HepG2 (cell line): ENCODE data around the gene RHOBTB1. TPM values are rescaled to one million over a fixed set of nuclear protein-coding genes. Genes with fewer than 3 reads are reported as not detected.

Experiments used
- CREB3 ChIP-seq: sonication (generic); formaldehyde crosslinking; IDR thresholded peaks from 2 replicates; pipeline ENCODE4 v1.5.0; 2020; ENCODE audit warnings: missing genetic modification reagents
- CREM ChIP-seq, 2 experiments: sonication (generic) in 1 of 2; formaldehyde crosslinking in 1 of 2; IDR thresholded peaks; 2 replicates each; pipeline versions ENCODE4 v1.4.0 to v1.6.1; 2016 to 2020; ENCODE audit warnings: antibody characterized with exemption in 1 of 2, mild to moderate bottlenecking in 1 of 2, missing genetic modification reagents in 1 of 2
- KDM6A ChIP-seq: IDR thresholded peaks from 2 replicates; pipeline ENCODE4 v1.6.1; 2016; ENCODE audit warnings: low read depth
- MIER2 ChIP-seq: IDR thresholded peaks from 2 replicates; pipeline ENCODE4 v1.6.1; 2016; ENCODE audit warnings: missing biosample characterization, missing genetic modification reagents
- MTA3 ChIP-seq: sonication (generic); formaldehyde crosslinking; IDR thresholded peaks from 2 replicates; pipeline ENCODE4 v1.4.0; 2020; ENCODE audit warnings: missing genetic modification reagents
- MYC ChIP-seq: sonication (generic); formaldehyde crosslinking; IDR thresholded peaks from 2 replicates; pipeline ENCODE4 v1.9.0; 2021; ENCODE audit warnings: missing genetic modification reagents, borderline replicate concordance
- NFIC ChIP-seq: IDR thresholded peaks from 2 replicates; pipeline ENCODE4 v1.6.1; 2012; ENCODE audit warnings: mild to moderate bottlenecking, low read length, inconsistent platforms
- PHF20 ChIP-seq: sonication (generic); formaldehyde crosslinking; IDR thresholded peaks from 2 replicates; pipeline ENCODE4 v1.5.0; 2020; ENCODE audit warnings: mild to moderate bottlenecking, missing genetic modification reagents
- SCMH1 ChIP-seq: sonication (generic); formaldehyde crosslinking; IDR thresholded peaks from 2 replicates; pipeline ENCODE4 v1.9.0; 2021; ENCODE audit warnings: missing genetic modification reagents, mild to moderate bottlenecking, borderline replicate concordance
- SP2 ChIP-seq: sonication (generic); formaldehyde crosslinking; IDR thresholded peaks from 2 replicates; pipeline ENCODE4 v1.5.1; 2020; ENCODE audit warnings: mild to moderate bottlenecking, missing genetic modification reagents
- THYN1 ChIP-seq: sonication (generic); formaldehyde crosslinking; IDR thresholded peaks from 2 replicates; pipeline ENCODE4 v1.8.1; 2023; ENCODE audit warnings: low read depth, mild to moderate bottlenecking, moderate library complexity, missing genetic modification reagents, borderline replicate concordance
- ZBTB1 ChIP-seq: sonication (generic); formaldehyde crosslinking; IDR thresholded peaks from 2 replicates; pipeline ENCODE4 v1.4.0; 2020; ENCODE audit warnings: missing genetic modification reagents, borderline replicate concordance
- ZFP37 ChIP-seq: sonication (generic); formaldehyde crosslinking; IDR thresholded peaks from 2 replicates; pipeline ENCODE4 v1.4.0; 2020; ENCODE audit warnings: missing genetic modification reagents, borderline replicate concordance
- ZNF558 ChIP-seq: sonication (generic); formaldehyde crosslinking; IDR thresholded peaks from 2 replicates; pipeline ENCODE4 v1.9.0; 2022; ENCODE audit warnings: mild to moderate bottlenecking, missing genetic modification reagents, borderline replicate concordance
- ZNF577 ChIP-seq: sonication (generic); formaldehyde crosslinking; IDR thresholded peaks from 2 replicates; pipeline ENCODE4 v1.4.0; 2020; ENCODE audit warnings: mild to moderate bottlenecking, low read depth, missing genetic modification reagents, borderline replicate concordance
- ZNF672 ChIP-seq: sonication (generic); formaldehyde crosslinking; IDR thresholded peaks from 2 replicates; pipeline ENCODE4 v1.8.1; 2022; ENCODE audit warnings: missing genetic modification reagents
- ZNF691 ChIP-seq: sonication (generic); formaldehyde crosslinking; IDR thresholded peaks from 2 replicates; pipeline ENCODE4 v1.4.0; 2020; ENCODE audit warnings: missing genetic modification reagents, low read depth, mild to moderate bottlenecking, borderline replicate concordance
- ZNF746 ChIP-seq: sonication (generic); formaldehyde crosslinking; IDR thresholded peaks from 2 replicates; pipeline ENCODE4 v1.8.0; 2022; ENCODE audit warnings: mild to moderate bottlenecking, missing genetic modification reagents
- ZNF761 ChIP-seq: sonication (generic); formaldehyde crosslinking; conservative IDR thresholded peaks from 2 replicates; pipeline ENCODE4 v1.4.0; 2020; ENCODE audit warnings: mild to moderate bottlenecking, missing genetic modification reagents
- ZSCAN25 ChIP-seq: sonication (generic); formaldehyde crosslinking; IDR thresholded peaks from 2 replicates; pipeline ENCODE4 v1.8.0; 2022; ENCODE audit warnings: mild to moderate bottlenecking, missing genetic modification reagents
- polyA plus RNA-seq, 8 experiments: library from polyadenylated mRNA; depleted of rRNA in 3 of 8; stranded (reverse) in 7 of 8; unstranded in 1 of 8; fragments of >200 nt; fragmentation: Illumina TruSeq in 4 of 8; extraction: Trizol in 4 of 8; gene quantifications; 2 replicates each; pipeline versions ENCODE4 v1.2.1 to v1.2.3, GENCODE V29; 2011 to 2016; ENCODE audit warnings: low read depth in 4 of 8, missing spikeins in 1 of 8, mixed read lengths in 1 of 8; ENCODE audit not compliant: insufficient read depth in 1 of 8
- total RNA-seq, 5 experiments: library from RNA; depleted of rRNA; stranded (reverse); fragments of >200 nt; fragmentation: Illumina TruSeq; extraction: Trizol; gene quantifications; 2 replicates each; pipeline ENCODE4 v1.2.3, GENCODE V29; 2016; ENCODE audit warnings: low read depth in 1 of 5
- TF ChIP-seq, protein P1 (sequence below): IDR thresholded peaks from 2 replicates; pipeline ENCODE4 v1.4.0; 2020; ENCODE audit warnings: mild to moderate bottlenecking, missing genetic modification reagents
- TF ChIP-seq, protein P2 (sequence below): IDR thresholded peaks from 2 replicates; pipeline ENCODE4 v1.6.1; 2016; ENCODE audit warnings: missing biosample characterization, missing genetic modification reagents, low read depth

Gene RHOBTB1
- total and polyA plus RNA-seq, 2 of the 13 experiments (the other 11 are each of a cell fraction or from before 2014, with no cell fraction given): 18.8 to 59.5 TPM

DNA sequence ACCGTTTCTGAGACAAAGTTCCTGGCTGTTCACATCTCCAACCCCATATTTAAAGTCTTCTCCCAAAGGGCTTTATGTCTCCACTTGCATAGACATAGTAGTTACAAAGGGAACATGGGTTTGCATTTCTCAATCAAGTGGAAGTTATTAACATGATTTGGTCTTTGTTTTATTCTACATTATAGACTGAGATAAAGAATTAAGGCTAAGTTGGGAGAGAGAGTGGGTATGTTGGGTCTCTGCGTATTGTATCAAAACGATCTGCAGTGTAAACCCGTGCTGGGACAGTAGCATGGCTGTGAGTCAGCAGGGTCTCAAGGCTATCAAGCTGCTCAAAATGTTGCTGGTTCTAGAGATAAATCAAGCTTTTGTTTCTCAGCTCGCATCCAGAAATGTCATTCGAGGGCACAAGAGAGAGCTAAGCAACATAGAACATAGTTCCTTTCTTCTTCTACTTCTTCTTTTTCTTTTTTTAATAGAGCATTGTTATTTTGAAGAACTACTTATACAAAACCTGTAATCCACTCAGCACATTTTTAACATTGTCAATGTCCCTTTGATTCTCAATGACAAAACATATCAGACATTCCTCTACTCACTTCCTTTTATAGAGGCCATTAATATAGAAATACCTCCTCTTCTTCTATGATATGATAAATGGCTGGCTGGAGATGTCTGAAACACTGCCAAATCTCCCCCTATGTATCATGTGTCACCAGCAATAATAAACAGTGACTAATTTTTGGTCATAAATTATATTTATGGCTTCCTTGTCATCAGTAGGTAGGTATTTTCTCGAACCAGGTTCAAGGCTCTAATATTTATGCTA, 34.5 kb upstream of the RHOBTB1 start (continued):
- no peak for TF ChIP-seq THYN1 (CRISPR knock-in tag)
- TF ChIP-seq, protein P1, sequence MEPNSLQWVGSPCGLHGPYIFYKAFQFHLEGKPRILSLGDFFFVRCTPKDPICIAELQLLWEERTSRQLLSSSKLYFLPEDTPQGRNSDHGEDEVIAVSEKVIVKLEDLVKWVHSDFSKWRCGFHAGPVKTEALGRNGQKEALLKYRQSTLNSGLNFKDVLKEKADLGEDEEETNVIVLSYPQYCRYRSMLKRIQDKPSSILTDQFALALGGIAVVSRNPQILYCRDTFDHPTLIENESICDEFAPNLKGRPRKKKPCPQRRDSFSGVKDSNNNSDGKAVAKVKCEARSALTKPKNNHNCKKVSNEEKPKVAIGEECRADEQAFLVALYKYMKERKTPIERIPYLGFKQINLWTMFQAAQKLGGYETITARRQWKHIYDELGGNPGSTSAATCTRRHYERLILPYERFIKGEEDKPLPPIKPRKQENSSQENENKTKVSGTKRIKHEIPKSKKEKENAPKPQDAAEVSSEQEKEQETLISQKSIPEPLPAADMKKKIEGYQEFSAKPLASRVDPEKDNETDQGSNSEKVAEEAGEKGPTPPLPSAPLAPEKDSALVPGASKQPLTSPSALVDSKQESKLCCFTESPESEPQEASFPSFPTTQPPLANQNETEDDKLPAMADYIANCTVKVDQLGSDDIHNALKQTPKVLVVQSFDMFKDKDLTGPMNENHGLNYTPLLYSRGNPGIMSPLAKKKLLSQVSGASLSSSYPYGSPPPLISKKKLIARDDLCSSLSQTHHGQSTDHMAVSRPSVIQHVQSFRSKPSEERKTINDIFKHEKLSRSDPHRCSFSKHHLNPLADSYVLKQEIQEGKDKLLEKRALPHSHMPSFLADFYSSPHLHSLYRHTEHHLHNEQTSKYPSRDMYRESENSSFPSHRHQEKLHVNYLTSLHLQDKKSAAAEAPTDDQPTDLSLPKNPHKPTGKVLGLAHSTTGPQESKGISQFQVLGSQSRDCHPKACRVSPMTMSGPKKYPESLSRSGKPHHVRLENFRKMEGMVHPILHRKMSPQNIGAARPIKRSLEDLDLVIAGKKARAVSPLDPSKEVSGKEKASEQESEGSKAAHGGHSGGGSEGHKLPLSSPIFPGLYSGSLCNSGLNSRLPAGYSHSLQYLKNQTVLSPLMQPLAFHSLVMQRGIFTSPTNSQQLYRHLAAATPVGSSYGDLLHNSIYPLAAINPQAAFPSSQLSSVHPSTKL (CRISPR knock-in tag): peak; percentile 71; the same call in 1 of the 2 replicates
- no peak for TF ChIP-seq SP2 (CRISPR knock-in tag)
- TF ChIP-seq, protein P2, sequence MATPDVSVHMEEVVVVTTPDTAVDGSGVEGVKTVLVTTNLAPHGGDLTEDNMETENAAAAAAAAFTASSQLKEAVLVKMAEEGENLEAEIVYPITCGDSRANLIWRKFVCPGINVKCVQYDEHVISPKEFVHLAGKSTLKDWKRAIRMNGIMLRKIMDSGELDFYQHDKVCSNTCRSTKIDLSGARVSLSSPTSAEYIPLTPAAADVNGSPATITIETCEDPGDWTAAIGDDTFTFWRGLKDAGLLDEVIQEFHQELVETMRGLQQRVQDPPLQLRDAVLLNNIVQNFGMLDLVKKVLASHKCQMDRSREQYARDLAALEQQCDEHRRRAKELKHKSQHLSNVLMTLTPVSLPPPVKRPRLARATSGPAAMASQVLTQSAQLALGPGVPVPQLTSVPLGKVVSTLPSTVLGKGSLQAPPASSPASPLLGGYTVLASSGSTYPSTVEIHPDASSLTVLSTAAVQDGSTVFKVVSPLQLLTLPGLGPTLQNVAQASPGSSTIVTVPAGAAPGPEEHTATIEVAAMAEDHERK (CRISPR knock-in tag): no peak
- TF ChIP-seq ZNF691 (CRISPR knock-in tag): no peak
- no peak for TF ChIP-seq CREB3 (CRISPR knock-in tag)
- no peak for TF ChIP-seq ZFP37
- TF ChIP-seq MIER2 (CRISPR knock-in tag): no peak
- no peak for TF ChIP-seq ZBTB1 (CRISPR knock-in tag)
- TF ChIP-seq ZNF761: no peak
- TF ChIP-seq ZNF672 (CRISPR knock-in tag): no peak
- TF ChIP-seq ZSCAN25 (CRISPR knock-in tag): no peak
- no peak for TF ChIP-seq KDM6A (CRISPR knock-in tag)
- no peak for TF ChIP-seq ZNF746
- no peak for TF ChIP-seq MYC (CRISPR knock-in tag)
- TF ChIP-seq ZNF558 (CRISPR knock-in tag): no peak
- TF ChIP-seq NFIC: no peak
- TF ChIP-seq ZNF577: no peak
- no peak for TF ChIP-seq MTA3 (CRISPR knock-in tag)
- peak; percentile 41; the same call in 1 of the 2 replicates for TF ChIP-seq CREM (IDR thresholded peaks at IDR 0.05)
- no peak for TF ChIP-seq CREM (CRISPR knock-in tag; IDR thresholded peaks at IDR 0.05)
- no peak for TF ChIP-seq SCMH1 (CRISPR knock-in tag)
- no peak for TF ChIP-seq PHF20
